ENCODE data around the gene ZSCAN22.

The ZSCAN22 gene

DNA sequence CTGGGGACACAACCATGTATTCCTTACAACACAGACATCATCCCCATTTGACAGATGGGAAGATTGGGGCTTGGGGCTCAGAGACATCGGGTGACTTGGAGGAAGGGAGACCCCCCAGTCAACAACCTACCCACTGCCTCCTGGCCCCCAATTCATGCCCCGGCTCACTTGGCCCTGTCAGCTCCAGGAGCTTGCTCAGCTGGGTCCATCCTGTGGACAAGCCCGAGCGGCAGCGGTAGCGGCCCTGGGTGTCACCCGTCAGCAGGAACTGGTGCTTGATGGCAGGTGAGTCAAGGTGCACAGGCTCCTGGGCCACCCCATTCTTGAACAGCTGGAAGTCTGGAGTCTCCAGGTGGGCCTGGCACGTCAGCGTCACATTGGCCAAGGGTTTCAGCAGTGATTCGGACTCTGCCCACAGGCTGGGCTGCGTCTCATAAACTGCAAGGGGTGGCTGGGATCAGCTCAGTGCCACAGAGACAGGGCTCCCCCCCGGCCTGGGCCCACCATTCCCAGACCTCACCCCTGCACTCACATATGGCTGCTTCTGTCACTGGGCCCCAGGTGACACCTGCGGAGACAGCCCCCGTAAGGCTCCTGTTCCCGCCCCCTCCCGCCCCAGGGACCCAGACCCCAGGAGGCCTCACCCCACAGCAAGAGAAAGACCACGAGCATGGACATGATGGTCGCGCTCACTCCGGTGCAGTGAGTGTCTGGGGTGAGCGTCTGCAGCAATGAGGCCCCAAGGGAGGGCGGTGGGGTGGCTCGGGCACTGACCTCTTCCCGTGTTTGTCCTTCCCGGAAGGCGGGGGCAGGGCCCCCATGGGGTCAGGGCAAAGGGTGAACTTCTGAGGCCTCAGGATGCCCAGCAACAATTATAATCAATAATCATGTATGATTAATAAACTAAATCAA lies 26.2 kb downstream of the ZSCAN22 start, which contains the start of gene A1BG:
Gene A1BG, minus strand, starts transcription at position 733 of the 912 bp plus-strand sequence. Its CDS starts 55 bp downstream, at position 678.
- TF ChIP-seq, protein P1, sequence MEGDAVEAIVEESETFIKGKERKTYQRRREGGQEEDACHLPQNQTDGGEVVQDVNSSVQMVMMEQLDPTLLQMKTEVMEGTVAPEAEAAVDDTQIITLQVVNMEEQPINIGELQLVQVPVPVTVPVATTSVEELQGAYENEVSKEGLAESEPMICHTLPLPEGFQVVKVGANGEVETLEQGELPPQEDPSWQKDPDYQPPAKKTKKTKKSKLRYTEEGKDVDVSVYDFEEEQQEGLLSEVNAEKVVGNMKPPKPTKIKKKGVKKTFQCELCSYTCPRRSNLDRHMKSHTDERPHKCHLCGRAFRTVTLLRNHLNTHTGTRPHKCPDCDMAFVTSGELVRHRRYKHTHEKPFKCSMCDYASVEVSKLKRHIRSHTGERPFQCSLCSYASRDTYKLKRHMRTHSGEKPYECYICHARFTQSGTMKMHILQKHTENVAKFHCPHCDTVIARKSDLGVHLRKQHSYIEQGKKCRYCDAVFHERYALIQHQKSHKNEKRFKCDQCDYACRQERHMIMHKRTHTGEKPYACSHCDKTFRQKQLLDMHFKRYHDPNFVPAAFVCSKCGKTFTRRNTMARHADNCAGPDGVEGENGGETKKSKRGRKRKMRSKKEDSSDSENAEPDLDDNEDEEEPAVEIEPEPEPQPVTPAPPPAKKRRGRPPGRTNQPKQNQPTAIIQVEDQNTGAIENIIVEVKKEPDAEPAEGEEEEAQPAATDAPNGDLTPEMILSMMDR (conservative IDR thresholded peaks at IDR 0.05), result no peak
- no peak within 1 kb of the TSS for H3K27ac ChIP-seq

DNA sequence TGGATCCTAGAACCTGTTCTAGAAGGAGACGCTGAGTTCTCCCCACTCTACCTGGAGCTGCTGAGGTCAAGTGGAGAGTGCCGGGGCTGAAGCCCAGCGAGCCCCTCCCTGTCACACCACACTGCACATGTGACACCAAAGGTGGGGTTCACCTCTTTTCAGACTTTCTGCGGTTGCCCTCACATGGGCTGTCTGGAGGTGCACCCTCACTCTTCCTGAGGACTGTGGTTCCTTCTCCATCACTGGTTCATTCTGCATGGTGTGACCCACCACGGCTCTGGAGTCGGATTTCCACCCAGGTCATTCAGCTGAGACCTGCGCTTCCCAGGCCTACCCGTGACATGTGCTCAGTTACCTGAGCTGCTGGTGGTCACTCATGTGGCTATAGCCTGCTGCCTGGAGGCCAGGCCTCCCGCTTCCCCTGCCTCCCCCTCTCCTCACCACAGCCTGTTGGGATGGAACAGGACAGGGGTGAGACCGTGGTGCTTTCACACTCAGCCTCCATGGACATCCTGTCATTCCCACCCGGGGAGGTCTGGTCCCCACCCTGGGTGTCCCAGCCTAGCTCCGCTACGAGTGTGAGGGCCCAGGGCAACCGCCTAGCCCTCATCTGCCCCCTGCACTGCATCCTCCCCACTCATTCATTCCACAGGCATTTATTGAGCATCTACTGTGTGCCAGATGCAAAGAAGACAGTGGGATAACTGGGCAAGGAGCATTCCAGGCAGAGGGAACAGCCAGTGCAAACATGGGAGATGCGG lies 27.1 kb downstream of the ZSCAN22 start:
- H3K27ac ChIP-seq, result no peak overlapping the region
- TF ChIP-seq, protein P1 (conservative IDR thresholded peaks at IDR 0.05), result no peak

GRCh38 chr19:58354478-58355030 lies 27.8 kb downstream of the ZSCAN22 start:
- H3K27ac ChIP-seq, result no peak overlapping the region
- TF ChIP-seq, protein P1 (conservative IDR thresholded peaks at IDR 0.05), result no peak

GRCh38 chr19:58355215-58355796 lies 28.5 kb downstream of the ZSCAN22 start:
- H3K27ac ChIP-seq, result no peak overlapping the region
- TF ChIP-seq, protein P1 (conservative IDR thresholded peaks at IDR 0.05), result no peak

DNA sequence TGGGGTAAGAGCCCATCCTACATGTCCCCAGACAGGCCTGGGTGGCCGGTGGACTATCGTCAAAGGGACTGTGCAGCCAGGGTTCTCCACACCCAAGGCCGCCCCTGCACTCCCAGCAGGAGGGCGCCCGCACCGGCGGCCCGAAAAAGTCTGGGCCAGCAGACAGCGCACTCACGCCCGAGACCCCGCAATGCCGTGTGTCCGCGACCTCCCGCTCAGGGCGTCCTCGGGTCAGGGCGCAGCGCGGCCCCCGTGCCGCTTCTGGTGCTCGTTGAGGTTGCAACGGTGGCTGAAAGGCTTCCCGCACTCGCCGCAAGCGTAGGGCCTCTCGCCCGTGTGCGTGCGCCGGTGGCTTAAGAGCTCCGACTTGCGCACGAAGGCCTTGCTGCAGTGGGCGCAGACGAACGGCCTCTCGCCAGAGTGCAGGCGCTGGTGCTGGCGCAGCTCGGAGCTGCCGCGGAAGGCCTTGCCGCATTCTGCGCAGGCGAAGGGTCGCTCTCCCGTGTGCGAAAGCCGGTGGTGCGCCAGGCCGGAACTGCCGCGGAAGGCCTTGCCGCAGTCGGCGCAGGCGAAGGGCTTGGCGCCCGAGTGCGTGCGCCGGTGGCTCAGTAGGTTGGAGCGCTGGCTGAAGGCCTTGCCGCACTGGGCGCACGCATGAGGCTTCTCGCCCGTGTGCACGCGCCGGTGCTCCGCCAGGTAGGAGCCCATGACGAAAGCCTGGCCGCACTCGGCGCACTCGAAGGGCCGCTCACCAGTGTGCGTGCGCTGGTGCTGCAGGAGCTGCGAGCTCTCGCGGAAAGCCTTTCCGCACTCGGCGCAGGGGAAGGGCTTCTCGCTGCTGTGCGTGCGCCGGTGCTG lies 29.3 kb downstream of the ZSCAN22 start:
- no peak overlapping the region for H3K27ac ChIP-seq
- TF ChIP-seq, protein P1 (conservative IDR thresholded peaks at IDR 0.05), result no peak

DNA sequence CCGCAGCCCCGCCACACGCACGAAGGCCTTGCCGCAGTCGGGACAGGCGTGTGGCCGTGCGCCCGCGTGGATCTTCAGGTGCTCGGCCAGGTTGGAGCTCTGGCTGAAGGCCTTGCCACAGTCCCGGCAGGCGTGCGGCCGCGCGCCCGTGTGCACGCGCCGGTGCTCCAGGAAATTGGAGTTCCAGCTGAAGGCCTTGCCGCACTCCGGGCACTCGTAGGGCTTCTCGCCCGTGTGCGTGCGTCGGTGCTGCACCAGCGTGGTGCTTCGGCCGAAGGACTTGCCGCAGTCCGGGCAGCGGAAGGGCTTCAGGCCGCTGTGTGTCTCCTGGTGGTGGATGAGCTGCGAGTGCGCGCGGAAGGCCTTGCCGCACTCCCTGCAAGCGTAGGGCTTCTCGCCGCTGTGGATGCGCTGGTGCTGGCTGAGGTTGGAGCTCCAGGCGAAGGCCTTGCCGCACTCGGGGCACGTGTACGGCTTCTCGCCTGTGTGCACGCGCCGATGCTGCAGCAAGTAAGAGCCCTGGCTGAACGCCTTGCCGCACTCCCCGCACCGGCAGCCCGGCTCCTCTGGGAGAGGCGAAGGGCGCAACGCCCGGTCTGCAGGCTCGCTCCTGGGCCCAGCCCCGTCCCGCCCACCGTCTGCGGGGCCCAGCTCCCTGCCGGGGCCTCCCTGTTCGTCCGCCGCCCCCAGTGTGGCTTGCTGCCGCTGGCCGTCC lies 30.1 kb downstream of the ZSCAN22 start:
- H3K27ac ChIP-seq, result no peak overlapping the region
- TF ChIP-seq, protein P1 (conservative IDR thresholded peaks at IDR 0.05), result no peak

All from VCaP (cell line).